Retinal pigment epithelial cell (primary cell): ENCODE measurements around the gene C1orf35.

Experiments used
- DNase-seq: peaks from one replicate; pipeline ENCODE4 v3.0.0-alpha.2; 2010; ENCODE audit warnings: low read depth
- H3K4me3 ChIP-seq: 2 replicates; pipeline ENCODE4 v1.5.1; 2011; ENCODE audit warnings: mild to moderate bottlenecking, low read length, control low read depth, moderate library complexity
- CTCF ChIP-seq: conservative IDR thresholded peaks from 2 replicates; pipeline ENCODE4 v1.5.1; 2011; ENCODE audit warnings: low read depth, low read length, control low read depth, inconsistent platforms

The C1orf35 gene

GRCh38 chr1:228093050-228093906 lies 9.8 kb downstream of the C1orf35 start:
- no peak for TF ChIP-seq CTCF
- H3K4me3 ChIP-seq: no peak overlapping the region
- DNase-seq: no peak

GRCh38 chr1:228092342-228093049 lies 10.6 kb downstream of the C1orf35 start:
- DNase-seq: no peak
- TF ChIP-seq CTCF: no peak
- H3K4me3 ChIP-seq: no peak overlapping the region

- DNase-seq: no peak
- no peak for TF ChIP-seq CTCF
- H3K4me3 ChIP-seq: no peak overlapping the region
These were observed 12.0 kb downstream of the C1orf35 start for GRCh38 chr1:228091084-228091483.

DNA sequence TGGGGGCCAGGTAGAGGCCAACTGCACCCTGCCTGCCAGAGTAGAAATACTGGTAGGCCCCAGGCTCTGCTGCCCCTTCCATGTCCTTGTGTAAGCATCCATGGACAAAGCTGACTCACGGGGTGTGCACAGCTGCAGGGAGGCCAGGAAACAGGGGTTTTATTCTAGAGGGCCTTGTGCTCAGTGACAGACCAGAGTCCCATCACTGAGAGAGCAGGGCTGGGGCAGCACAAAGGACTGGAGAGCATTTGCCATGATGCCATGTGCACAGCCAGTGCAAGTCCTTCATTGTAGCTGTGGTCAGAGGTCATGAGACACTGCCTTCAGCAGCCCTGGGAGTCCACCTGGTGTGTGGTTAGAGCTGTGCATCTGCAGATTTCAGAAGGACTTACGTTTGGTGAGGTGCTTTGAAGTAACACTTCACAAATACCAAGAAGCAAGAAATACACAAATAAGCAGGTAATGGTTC lies 12.5 kb downstream of the C1orf35 start:
- H3K4me3 ChIP-seq: no peak overlapping the region
- no peak for DNase-seq
- no peak for TF ChIP-seq CTCF

- no peak for TF ChIP-seq CTCF
- DNase-seq: no peak
- no peak overlapping the region for H3K4me3 ChIP-seq
These were observed 13.4 kb downstream of the C1orf35 start for GRCh38 chr1:228089519-228090380.

DNA sequence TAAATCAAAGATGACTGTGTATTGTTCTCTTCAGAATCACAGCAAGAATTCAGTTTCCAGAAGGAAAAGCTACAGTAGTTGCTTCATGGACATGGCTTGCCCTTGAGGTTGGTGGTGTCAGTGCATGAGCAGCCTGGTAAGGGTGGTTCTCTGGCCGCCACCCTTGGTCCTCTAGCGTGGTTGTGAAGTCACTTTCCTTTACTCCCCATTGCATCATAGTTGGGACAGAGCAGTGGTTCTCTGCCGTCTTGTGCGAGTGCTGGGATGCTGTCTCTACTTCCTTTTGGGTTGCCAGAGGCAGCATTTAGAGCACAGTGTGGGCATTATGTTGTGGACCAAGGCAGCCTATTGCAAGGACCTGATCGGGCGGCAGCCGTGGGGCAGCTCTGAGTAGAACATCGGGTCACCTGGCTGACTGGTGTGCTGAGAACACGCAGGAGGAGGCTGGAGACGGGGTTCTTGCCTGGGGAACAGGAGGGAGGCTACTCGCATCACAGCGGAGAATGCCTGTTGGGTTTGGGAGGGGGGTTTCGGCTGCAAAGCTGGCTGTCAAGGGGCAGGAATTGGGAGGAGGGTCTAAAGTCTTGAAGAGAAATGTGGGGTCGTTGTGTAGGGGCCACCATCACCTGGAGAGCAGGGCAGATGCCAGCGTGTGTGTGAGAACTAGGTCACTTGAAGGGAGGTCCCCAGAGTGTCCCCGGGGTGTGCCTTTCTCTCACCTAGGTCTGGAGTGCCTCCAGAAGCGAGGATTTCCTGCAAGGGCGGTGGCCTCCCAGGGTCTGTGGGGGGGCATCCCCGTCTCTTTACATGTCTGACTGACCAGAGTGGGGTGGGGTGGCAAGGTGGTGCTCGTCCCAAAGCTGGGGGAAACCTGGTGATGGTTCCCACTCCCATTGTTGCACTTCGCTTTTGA lies 14.3 kb downstream of the C1orf35 start:
- H3K4me3 ChIP-seq: no peak overlapping the region
- no peak for DNase-seq
- no peak for TF ChIP-seq CTCF
